ENCODE results near the gene TIMMDC1.
A peak's percentile ranks its signal among the peaks of the same experiment; 100 is the strongest.

TIMMDC1 gene

GRCh38 chr3:119569156-119569555 lies 70.8 kb downstream of the TIMMDC1 start:
- no peak overlapping the region for H3K27ac ChIP-seq
- no peaks in the 10 kb centered on the region for H3K27me3 ChIP-seq
- no peak overlapping the region for H3K4me3 ChIP-seq
- no peaks in the 10 kb centered on the region for H4K20me1 ChIP-seq
- H3K36me3 ChIP-seq = no peaks in the 10 kb centered on the region
- no peak overlapping the region for H3K9ac ChIP-seq
- H3K4me2 ChIP-seq = peak overlapping the region in 2 of 11 experiments; percentile 57 to 60; a peak in 3 of 22 replicates
- TF ChIP-seq Cebpa-rat (IDR thresholded peaks at IDR 0.05) = no peak
- peaks cover 0 to 36% (median 0%) of the 10 kb centered on the region in 10 experiments; a peak in 9 of 20 replicates for H3K4me1 ChIP-seq
- peaks cover 0 to 5% (median 3%) of the 10 kb centered on the region in 11 experiments; a peak in 7 of 22 replicates for H3K9me3 ChIP-seq (replicated peaks in 1 of 11)

- Histone ChIP-seq H3K9me3 (replicated peaks in 1 of 11) (no peaks in the 10 kb centered on the region), H3K27me3 (no peaks in the 10 kb centered on the region), H4K20me1 (no peaks in the 10 kb centered on the region), H3K4me1 (peaks cover 0 to 36% (median 0%) of the 10 kb centered on the region in 10 experiments; a peak in 9 of 20 replicates), H3K4me3 (no peak overlapping the region), H3K4me2 (peak overlapping the region in 5 of 11 experiments; percentile 24 to 60 (median 38); a peak in 8 of 22 replicates), H3K9ac (peak overlapping the region in 2 of 11 experiments; percentile 22 to 33; a peak in 1 of 22 replicates), H3K36me3 (no peaks in the 10 kb centered on the region), H3K27ac (peak overlapping the region in 5 of 11 experiments; percentile 28 to 73 (median 48); a peak in 8 of 22 replicates)
- TF ChIP-seq Cebpa-rat (IDR thresholded peaks at IDR 0.05) = no peak
These were observed 71.9 kb downstream of the TIMMDC1 start for GRCh38 chr3:119570229-119570628.

GRCh38 chr3:119571230-119571629 lies 72.9 kb downstream of the TIMMDC1 start:
- TF ChIP-seq Cebpa-rat (IDR thresholded peaks at IDR 0.05) = no peak
- Histone ChIP-seq H3K4me2 (peak overlapping the region in 3 of 11 experiments; percentile 38 to 60 (median 57); a peak in 6 of 22 replicates), H3K4me3 (no peak overlapping the region), H3K9me3 (replicated peaks in 1 of 11) (no peaks in the 10 kb centered on the region), H4K20me1 (no peaks in the 10 kb centered on the region), H3K27me3 (no peaks in the 10 kb centered on the region), H3K4me1 (peaks cover 0 to 36% (median 0%) of the 10 kb centered on the region in 10 experiments; a peak in 9 of 20 replicates), H3K9ac (no peak overlapping the region), H3K36me3 (no peaks in the 10 kb centered on the region), H3K27ac (peak overlapping the region in 3 of 11 experiments; percentile 48 to 73 (median 64); a peak in 5 of 22 replicates)

GRCh38 chr3:119571688-119572087 lies 73.3 kb downstream of the TIMMDC1 start:
- H3K27me3 ChIP-seq = no peaks in the 10 kb centered on the region
- H3K9me3 ChIP-seq (replicated peaks in 1 of 11) = no peaks in the 10 kb centered on the region
- no peak overlapping the region for H3K4me3 ChIP-seq
- H3K27ac ChIP-seq = peak overlapping the region in 2 of 11 experiments; percentile 64 to 73; a peak in 2 of 22 replicates
- no peak for TF ChIP-seq Cebpa-rat (IDR thresholded peaks at IDR 0.05)
- H3K4me2 ChIP-seq = peak overlapping the region in 3 of 11 experiments; percentile 38 to 60 (median 57); a peak in 6 of 22 replicates
- no peaks in the 10 kb centered on the region for H3K36me3 ChIP-seq
- no peak overlapping the region for H3K9ac ChIP-seq
- no peaks in the 10 kb centered on the region for H4K20me1 ChIP-seq
- H3K4me1 ChIP-seq = peaks cover 0 to 36% (median 0%) of the 10 kb centered on the region in 10 experiments; a peak in 9 of 20 replicates
